C4-2B (cell line): ENCODE measurements around the gene NKX1-1.

Experiments used
- H3K27ac ChIP-seq: fragments of 450-650 bp; 2 replicates; pipeline ENCODE4 v1.5.1; 2017
- ZFX ChIP-seq: fragments of 450-650 bp; IDR thresholded peaks from 2 replicates; pipeline ENCODE4 v1.6.1; 2017
- TF ChIP-seq, protein P1 (sequence below): fragments of 450-650 bp; conservative IDR thresholded peaks from 2 replicates; pipeline ENCODE4 v1.5.1; 2017; ENCODE audit warnings: mild to moderate bottlenecking

NKX1-1 gene

GRCh38 chr4:1378559-1379231, 27.5 kb downstream of the NKX1-1 start:
- no peak for TF ChIP-seq ZFX
- TF ChIP-seq, protein P1, sequence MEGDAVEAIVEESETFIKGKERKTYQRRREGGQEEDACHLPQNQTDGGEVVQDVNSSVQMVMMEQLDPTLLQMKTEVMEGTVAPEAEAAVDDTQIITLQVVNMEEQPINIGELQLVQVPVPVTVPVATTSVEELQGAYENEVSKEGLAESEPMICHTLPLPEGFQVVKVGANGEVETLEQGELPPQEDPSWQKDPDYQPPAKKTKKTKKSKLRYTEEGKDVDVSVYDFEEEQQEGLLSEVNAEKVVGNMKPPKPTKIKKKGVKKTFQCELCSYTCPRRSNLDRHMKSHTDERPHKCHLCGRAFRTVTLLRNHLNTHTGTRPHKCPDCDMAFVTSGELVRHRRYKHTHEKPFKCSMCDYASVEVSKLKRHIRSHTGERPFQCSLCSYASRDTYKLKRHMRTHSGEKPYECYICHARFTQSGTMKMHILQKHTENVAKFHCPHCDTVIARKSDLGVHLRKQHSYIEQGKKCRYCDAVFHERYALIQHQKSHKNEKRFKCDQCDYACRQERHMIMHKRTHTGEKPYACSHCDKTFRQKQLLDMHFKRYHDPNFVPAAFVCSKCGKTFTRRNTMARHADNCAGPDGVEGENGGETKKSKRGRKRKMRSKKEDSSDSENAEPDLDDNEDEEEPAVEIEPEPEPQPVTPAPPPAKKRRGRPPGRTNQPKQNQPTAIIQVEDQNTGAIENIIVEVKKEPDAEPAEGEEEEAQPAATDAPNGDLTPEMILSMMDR, result no peak
- no peak overlapping the region for H3K27ac ChIP-seq

DNA sequence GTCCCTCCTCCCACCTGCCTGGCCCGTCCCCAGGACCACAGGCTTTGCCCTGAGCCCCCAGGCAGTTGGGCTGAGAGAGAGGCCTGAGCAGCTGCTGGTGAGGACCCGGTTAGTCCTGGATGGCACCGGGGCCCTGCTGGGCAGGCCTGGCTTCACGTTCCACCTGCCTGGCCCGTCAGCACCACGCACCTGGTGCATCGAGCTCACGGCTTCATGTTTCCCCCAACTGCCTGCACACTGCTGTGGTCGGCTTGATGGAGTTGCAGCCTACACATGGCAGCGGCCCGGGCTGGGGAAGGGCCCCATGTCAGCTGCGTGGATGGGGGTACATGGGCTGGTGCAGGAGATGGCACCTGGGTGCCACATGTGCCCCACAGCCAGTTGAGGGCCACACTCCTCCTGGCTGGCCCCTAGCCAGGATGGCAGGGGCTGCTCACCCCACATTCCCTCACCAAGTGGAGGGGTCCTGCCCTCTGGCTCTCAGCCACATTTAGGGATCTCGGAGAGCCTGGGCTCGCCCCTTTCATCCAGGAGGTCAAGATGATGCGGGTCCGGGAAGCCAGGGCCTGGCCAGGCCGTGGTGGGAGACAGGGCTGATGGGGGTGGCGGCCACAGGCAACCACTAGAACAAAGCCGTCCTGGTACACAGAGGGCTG, 28.5 kb downstream of the NKX1-1 start:
- no peak overlapping the region for H3K27ac ChIP-seq
- no peak for TF ChIP-seq ZFX
- TF ChIP-seq, protein P1, result no peak

GRCh38 chr4:1376841-1377605, 29.2 kb downstream of the NKX1-1 start:
- TF ChIP-seq ZFX, result no peak
- TF ChIP-seq, protein P1, result no peak
- no peak overlapping the region for H3K27ac ChIP-seq

GRCh38 chr4:1376391-1376840, 29.8 kb downstream of the NKX1-1 start:
- TF ChIP-seq, protein P1, result no peak
- no peak for TF ChIP-seq ZFX
- H3K27ac ChIP-seq, result no peak overlapping the region

DNA sequence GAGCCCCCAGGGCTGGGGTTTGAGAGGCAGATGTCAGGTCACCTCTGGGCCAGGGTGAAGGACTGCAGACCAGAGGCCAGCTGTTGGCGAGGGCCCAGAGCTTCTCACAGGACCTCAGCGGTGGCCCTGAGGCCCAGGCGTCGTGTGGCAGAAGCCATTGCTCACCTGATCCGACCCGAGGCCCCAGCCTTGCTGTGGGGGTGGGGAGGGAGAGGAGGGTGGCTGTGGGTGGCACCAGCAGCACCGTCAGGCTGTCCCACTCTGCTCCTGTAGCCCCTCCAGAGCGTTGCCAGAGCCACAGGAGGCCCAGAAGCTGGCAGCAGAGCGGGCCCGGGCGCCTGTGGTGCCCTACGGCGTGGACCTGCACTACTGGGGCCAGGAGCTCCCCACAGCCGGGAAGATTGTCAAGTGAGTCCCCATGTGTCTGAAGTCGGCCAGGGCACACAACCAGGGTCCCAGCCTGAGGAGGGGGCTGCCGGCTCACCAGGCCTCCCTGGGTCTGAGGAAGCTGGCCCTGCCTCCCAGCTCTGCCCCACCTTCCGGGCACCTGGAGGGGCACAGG, 30.4 kb downstream of the NKX1-1 start:
- H3K27ac ChIP-seq, result no peak overlapping the region
- TF ChIP-seq, protein P1, result no peak
- TF ChIP-seq ZFX, result no peak

- TF ChIP-seq, protein P1, result no peak
- no peak for TF ChIP-seq ZFX
- no peak overlapping the region for H3K27ac ChIP-seq
Measured at GRCh38 chr4:1375051-1375721, 31.1 kb downstream of the NKX1-1 start.
